Neutrophil (primary cell): ENCODE data around the gene TBC1D24.

Experiments used
- H3K27ac ChIP-seq: fragments of 200-600 bp; sonication (generic); 2 replicates; pipeline ENCODE4 v1.5.1; 2016; ENCODE audit warnings: mild to moderate bottlenecking, moderate library complexity
- H3K27me3 ChIP-seq: fragments of 200-600 bp; sonication (generic); 2 replicates; pipeline ENCODE4 v1.6.0; 2016; ENCODE audit warnings: mild to moderate bottlenecking
- H3K36me3 ChIP-seq: fragments of 200-600 bp; sonication (generic); 2 replicates; pipeline ENCODE4 v1.5.1; 2017
- H3K4me1 ChIP-seq, 2 experiments: fragments of 200-600 bp in 1 of 2; sonication (generic) in 1 of 2; 1 replicate in 1 of 2; 2 replicates in 1 of 2; pipeline versions ENCODE4 v1.5.1 to v1.6.1; 2013 to 2016; ENCODE audit warnings: low read depth in 1 of 2, low read length in 1 of 2, mild to moderate bottlenecking in 1 of 2, moderate library complexity in 1 of 2; ENCODE audit not compliant: control insufficient read depth in 1 of 2, insufficient read depth in 1 of 2
- H3K4me3 ChIP-seq, 2 experiments: fragments of 200-600 bp in 1 of 2; sonication (generic) in 1 of 2; 1 replicate in 1 of 2; 2 replicates in 1 of 2; pipeline ENCODE4 v1.5.1; 2013 to 2016; ENCODE audit warnings: low read depth in 1 of 2, low read length in 1 of 2, mild to moderate bottlenecking in 1 of 2, moderate library complexity in 1 of 2
- H3K9me3 ChIP-seq: fragments of 200-600 bp; sonication (generic); 2 replicates; pipeline ENCODE4 v1.5.1; 2016
- TF ChIP-seq, protein P1 (sequence below): fragments of 200-600 bp; sonication (generic); IDR thresholded peaks from 2 replicates; pipeline ENCODE4 v1.5.1; 2016; ENCODE audit warnings: antibody characterized with exemption

The TBC1D24 gene

DNA sequence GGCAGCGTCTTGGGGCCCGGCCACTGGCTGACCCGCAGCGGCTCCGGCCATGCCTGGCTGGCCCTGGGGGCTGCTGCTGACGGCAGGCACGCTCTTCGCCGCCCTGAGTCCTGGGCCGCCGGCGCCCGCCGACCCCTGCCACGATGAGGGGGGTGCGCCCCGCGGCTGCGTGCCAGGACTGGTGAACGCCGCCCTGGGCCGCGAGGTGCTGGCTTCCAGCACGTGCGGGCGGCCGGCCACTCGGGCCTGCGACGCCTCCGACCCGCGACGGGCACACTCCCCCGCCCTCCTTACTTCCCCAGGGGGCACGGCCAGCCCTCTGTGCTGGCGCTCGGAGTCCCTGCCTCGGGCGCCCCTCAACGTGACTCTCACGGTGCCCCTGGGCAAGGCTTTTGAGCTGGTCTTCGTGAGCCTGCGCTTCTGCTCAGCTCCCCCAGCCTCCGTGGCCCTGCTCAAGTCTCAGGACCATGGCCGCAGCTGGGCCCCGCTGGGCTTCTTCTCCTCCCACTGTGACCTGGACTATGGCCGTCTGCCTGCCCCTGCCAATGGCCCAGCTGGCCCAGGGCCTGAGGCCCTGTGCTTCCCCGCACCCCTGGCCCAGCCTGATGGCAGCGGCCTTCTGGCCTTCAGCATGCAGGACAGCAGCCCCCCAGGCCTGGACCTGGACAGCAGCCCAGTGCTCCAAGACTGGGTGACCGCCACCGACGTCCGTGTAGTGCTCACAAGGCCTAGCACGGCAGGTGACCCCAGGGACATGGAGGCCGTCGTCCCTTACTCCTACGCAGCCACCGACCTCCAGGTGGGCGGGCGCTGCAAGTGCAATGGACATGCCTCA, 3.1 kb upstream of the TBC1D24 start:
- TF ChIP-seq, protein P1, sequence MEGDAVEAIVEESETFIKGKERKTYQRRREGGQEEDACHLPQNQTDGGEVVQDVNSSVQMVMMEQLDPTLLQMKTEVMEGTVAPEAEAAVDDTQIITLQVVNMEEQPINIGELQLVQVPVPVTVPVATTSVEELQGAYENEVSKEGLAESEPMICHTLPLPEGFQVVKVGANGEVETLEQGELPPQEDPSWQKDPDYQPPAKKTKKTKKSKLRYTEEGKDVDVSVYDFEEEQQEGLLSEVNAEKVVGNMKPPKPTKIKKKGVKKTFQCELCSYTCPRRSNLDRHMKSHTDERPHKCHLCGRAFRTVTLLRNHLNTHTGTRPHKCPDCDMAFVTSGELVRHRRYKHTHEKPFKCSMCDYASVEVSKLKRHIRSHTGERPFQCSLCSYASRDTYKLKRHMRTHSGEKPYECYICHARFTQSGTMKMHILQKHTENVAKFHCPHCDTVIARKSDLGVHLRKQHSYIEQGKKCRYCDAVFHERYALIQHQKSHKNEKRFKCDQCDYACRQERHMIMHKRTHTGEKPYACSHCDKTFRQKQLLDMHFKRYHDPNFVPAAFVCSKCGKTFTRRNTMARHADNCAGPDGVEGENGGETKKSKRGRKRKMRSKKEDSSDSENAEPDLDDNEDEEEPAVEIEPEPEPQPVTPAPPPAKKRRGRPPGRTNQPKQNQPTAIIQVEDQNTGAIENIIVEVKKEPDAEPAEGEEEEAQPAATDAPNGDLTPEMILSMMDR = no peak
- no peaks in the 10 kb centered on the region for H3K36me3 ChIP-seq
- peaks cover 93% of the 10 kb centered on the region for H3K27me3 ChIP-seq
- no peaks in the 10 kb centered on the region for H3K9me3 ChIP-seq
- no peak overlapping the region for H3K4me3 ChIP-seq
- H3K4me1 ChIP-seq = peaks cover 29 to 48% of the 10 kb centered on the region in 2 experiments
- H3K27ac ChIP-seq = no peak overlapping the region

DNA sequence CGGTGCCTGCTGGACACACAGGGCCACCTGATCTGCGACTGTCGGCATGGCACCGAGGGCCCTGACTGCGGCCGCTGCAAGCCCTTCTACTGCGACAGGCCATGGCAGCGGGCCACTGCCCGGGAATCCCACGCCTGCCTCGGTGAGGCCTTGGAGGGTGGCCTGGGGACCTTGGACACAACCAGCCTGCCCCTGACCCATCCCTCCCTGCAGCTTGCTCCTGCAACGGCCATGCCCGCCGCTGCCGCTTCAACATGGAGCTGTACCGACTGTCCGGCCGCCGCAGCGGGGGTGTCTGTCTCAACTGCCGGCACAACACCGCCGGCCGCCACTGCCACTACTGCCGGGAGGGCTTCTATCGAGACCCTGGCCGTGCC, 2.5 kb upstream of the TBC1D24 start:
- Histone ChIP-seq H3K4me1 (peaks cover 29 to 47% of the 10 kb centered on the region in 2 experiments), H3K4me3 (no peak overlapping the region), H3K27ac (no peak overlapping the region), H3K36me3 (no peaks in the 10 kb centered on the region), H3K9me3 (no peaks in the 10 kb centered on the region), H3K27me3 (peaks cover 87% of the 10 kb centered on the region)
- TF ChIP-seq, protein P1 = no peak

DNA sequence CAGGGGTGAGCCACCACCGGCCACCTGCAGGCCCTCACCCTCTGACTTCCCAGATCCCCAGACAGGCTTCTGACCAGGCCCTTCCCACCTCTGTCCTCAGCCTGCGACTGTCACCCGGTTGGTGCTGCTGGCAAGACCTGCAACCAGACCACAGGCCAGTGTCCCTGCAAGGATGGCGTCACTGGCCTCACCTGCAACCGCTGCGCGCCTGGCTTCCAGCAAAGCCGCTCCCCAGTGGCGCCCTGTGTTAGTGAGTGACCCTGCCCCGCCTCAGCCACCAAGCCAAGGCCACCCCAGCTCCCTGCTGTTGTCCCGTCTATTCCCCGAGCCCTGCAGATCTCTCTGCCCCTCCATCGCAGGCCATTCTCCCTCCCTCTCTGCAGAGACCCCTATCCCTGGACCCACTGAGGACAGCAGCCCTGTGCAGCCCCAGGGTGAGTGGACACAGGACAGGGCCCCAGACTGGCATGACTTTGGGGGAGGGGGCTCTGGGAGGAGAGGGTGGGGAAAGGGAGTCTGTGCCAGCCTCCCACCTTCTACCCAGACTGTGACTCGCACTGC, 2.0 kb upstream of the TBC1D24 start:
- no peaks in the 10 kb centered on the region for H3K36me3 ChIP-seq
- peaks cover 82% of the 10 kb centered on the region for H3K27me3 ChIP-seq
- TF ChIP-seq, protein P1 = no peak
- no peaks in the 10 kb centered on the region for H3K9me3 ChIP-seq
- peaks cover 29 to 42% of the 10 kb centered on the region in 2 experiments for H3K4me1 ChIP-seq
- H3K4me3 ChIP-seq = peak overlapping the region in 1 of 2 experiments; percentile 40
- H3K27ac ChIP-seq = no peak overlapping the region

DNA sequence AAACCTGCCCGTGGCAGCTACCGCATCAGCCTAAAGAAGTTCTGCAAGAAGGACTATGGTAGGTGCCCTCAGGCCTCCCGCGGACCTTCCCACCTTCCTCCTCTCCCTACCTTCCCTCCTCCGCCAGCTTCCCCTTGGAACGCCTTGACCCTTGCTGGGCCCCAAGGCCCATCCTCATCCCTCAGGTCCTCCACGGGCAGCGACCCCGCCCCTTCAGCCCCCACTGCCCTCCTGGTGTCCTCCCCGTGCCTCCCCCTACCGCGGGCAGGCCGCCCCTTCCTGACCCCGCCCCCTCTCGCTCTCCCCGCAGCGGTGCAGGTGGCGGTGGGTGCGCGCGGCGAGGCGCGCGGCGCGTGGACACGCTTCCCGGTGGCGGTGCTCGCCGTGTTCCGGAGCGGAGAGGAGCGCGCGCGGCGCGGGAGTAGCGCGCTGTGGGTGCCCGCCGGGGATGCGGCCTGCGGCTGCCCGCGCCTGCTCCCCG, 1.4 kb upstream of the TBC1D24 start:
- no peaks in the 10 kb centered on the region for H3K9me3 ChIP-seq
- H3K36me3 ChIP-seq = no peaks in the 10 kb centered on the region
- peak overlapping the region; percentile 46 for H3K27ac ChIP-seq
- H3K4me3 ChIP-seq = peak overlapping the region in 1 of 2 experiments; percentile 40
- H3K27me3 ChIP-seq = peaks cover 77% of the 10 kb centered on the region
- TF ChIP-seq, protein P1 = no peak
- H3K4me1 ChIP-seq = peaks cover 24 to 37% of the 10 kb centered on the region in 2 experiments

DNA sequence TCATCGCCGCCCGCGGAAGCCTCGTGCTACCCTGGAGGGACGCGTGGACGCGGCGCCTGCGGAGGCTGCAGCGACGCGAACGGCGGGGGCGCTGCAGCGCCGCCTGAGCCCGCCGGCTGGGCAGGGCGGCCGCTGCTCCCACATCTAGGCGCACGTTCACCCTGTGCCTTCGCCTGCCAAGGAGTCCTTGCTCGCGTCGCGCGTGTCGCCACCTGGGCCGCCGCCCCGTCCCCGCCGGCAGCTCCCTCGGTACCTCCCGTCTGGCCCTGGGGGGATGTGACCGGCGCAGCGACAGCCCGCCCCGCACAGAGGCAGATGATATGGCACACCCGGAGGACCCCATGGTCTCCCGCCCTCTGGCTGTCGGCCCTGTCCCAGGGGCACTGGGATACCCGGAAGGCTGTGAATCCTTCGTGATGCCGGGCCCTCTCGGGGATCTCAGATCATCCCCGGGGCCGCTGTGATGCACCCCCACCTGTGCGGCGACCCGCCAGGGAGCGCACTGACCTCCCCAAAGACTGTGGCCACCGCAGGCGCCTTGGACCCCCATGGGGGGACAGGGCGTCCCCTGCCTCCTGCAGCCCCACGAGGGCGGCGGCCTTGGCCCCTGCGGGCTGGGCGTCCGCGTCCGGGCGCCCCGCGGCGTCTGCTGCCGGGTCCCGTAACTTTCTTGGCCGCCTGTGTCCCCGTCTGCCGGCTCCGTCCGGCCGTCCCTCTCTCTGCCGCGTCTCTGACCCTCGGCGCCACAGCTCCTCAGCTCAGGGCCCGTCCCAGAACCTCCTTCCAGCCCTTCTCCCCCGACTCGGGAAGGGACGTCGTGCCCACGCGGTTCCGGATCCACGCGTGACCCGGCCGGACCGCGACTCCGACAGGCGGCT, 689 bp upstream of the TBC1D24 start:
- peaks cover 69% of the 10 kb centered on the region for H3K27me3 ChIP-seq
- TF ChIP-seq, protein P1 = peak; percentile 42

More for the DNA sequence above, 689 bp upstream of the TBC1D24 start:
- H3K9me3 ChIP-seq = no peaks in the 10 kb centered on the region
- no peaks in the 10 kb centered on the region for H3K36me3 ChIP-seq
- peaks cover 24 to 34% of the 10 kb centered on the region in 2 experiments for H3K4me1 ChIP-seq
- H3K27ac ChIP-seq = peak overlapping the region; percentile 46
- H3K4me3 ChIP-seq = peak overlapping the region; percentile 69 to 85
